ENCODE measurements around the gene HK2. TPM values are rescaled to one million over a fixed set of nuclear protein-coding genes. Genes with fewer than 3 reads are reported as not detected.
"Not testable (repeated sequence)": the region's sequence is repeated elsewhere in the genome, so short reads cannot be mapped to it uniquely, and the experiment has no call there.

HK2 gene
- total RNA-seq, result 10 to 100 TPM in 1 of 2 donors, 1 to 10 TPM in 1; 6.9 to 13.4 TPM

DNA sequence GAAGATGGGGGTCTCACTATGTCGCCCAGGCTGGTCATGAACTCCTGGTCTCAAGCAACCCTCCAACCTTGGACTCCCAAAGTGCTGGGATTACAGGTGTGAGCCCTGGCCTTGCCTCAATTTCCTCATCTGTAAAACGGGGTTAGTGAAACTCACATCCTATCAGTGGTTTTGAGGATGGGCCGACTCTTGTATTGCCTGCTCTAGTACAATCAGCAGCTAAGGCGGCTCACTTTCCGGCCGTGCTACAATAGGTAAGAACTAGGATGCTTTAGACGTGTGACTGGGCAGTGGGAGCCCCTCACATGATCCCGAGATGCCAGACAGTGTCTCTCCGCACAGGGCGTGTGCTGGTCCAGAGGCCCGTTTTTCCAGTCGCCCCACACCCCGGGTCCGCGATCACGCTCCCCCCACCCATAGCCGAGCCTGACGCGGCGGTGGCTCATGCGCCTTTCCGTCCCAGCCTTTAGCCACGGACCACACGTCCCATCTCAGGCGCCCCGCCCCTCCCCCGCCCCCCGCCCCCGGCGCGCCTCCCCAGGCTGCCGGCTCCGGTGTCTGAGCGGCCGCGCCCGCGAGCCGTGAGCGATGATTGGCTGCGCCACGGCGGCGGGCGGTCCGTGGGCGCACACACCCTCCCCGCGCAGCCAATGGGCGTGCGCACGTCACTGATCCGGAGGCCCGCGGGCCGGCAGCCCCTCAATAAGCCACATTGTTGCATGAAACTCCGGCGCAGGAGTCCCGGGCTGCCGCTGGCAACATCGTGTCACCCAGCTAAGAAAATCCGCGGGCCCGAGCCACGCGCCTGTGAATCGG lies at the start of gene HK2:
Gene HK2 (plus strand): TSS at position 710 of the 816 bp plus-strand sequence. CDS start 454 bp downstream, outside the sequence.
- peaks cover 10 to 28% of the 10 kb centered on the region in 2 donors for H3K4me1 ChIP-seq (ENCODE audit: control insufficient read depth in 1 of 2, low read depth in 2 of 2)
- DNase-seq (ENCODE audit: low spot score) (no peak), ATAC-seq (ENCODE audit: insufficient number of reproducible peaks, low FRiP score, low read depth) (peak; percentile 59)
- H3K36me3 ChIP-seq, result no peaks in the 10 kb centered on the region
- TF ChIP-seq, protein P1, sequence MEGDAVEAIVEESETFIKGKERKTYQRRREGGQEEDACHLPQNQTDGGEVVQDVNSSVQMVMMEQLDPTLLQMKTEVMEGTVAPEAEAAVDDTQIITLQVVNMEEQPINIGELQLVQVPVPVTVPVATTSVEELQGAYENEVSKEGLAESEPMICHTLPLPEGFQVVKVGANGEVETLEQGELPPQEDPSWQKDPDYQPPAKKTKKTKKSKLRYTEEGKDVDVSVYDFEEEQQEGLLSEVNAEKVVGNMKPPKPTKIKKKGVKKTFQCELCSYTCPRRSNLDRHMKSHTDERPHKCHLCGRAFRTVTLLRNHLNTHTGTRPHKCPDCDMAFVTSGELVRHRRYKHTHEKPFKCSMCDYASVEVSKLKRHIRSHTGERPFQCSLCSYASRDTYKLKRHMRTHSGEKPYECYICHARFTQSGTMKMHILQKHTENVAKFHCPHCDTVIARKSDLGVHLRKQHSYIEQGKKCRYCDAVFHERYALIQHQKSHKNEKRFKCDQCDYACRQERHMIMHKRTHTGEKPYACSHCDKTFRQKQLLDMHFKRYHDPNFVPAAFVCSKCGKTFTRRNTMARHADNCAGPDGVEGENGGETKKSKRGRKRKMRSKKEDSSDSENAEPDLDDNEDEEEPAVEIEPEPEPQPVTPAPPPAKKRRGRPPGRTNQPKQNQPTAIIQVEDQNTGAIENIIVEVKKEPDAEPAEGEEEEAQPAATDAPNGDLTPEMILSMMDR (IDR thresholded peaks at IDR 0.05), result no peak
- H3K27me3 ChIP-seq (replicated peaks; ENCODE audit: insufficient read depth), result no peaks in the 10 kb centered on the region
- peak within 1 kb of the TSS; percentile 79 to 86 for H3K27ac ChIP-seq
- no peaks in the 10 kb centered on the region for H3K9me3 ChIP-seq
- H3K4me3 ChIP-seq, result peak within 1 kb of the TSS; percentile 99

DNA sequence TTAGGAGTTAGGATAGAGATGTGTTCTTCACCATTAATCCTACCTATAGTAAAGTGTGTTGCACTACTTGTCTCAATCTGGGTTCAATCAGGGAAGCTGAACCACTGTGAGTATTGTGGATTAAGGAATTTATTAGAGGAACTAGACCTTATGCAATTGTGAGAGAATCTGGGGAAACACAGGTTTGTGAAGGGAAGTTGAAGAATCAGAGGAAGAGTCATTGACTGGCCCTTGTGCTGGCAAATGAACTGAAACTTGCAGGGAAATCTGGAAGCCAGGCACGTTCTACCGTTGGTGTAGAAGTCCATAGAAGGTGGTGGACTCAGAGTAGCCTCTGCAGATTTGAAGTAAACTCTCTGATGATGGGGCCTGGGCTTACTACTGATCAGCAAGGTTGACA lies 44.7 kb upstream of the HK2 start:
- ATAC-seq (ENCODE audit: insufficient number of reproducible peaks, low FRiP score, low read depth), result no peak
- Histone ChIP-seq H3K9me3 (no peaks in the 10 kb centered on the region), H3K4me1 (ENCODE audit: control insufficient read depth in 1 of 2, low read depth in 2 of 2) (no peaks in the 10 kb centered on the region), H3K27me3 (replicated peaks; ENCODE audit: insufficient read depth) (no peaks in the 10 kb centered on the region), H3K4me3 (no peak overlapping the region), H3K27ac (no peak overlapping the region), H3K36me3 (no peaks in the 10 kb centered on the region)
- TF ChIP-seq, protein P1 (IDR thresholded peaks at IDR 0.05), result no peak
- no peak for DNase-seq (ENCODE audit: low spot score)

DNA sequence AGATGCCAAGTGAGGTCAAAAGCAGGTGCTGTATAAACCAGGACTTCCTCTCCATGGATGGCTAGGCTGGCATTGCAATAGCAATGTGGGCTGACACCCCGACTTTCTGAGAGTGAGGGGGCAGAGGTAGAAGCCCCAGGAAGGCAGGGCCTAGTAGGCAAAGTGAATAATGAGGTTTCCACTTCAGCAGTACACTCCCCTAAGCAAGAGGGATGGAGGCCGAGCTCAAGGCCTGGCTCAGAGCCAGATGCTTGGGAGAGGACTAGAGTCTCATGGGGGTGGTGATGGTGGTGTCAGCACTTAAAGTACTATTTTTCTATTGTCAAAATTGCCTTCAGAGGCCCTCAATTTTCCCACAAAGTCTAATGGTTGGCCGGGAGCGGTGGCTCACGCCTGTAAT lies 41.6 kb upstream of the HK2 start:
- Histone ChIP-seq H3K36me3 (no peaks in the 10 kb centered on the region), H3K27ac (no peak overlapping the region), H3K4me3 (no peak overlapping the region), H3K9me3 (no peaks in the 10 kb centered on the region), H3K27me3 (replicated peaks; ENCODE audit: insufficient read depth) (no peaks in the 10 kb centered on the region), H3K4me1 (ENCODE audit: control insufficient read depth in 1 of 2, low read depth in 2 of 2) (no peaks in the 10 kb centered on the region)
- TF ChIP-seq, protein P1 (IDR thresholded peaks at IDR 0.05), result no peak
- DNase-seq (ENCODE audit: low spot score), result no peak
- ATAC-seq (ENCODE audit: insufficient number of reproducible peaks, low FRiP score, low read depth), result no peak

DNA sequence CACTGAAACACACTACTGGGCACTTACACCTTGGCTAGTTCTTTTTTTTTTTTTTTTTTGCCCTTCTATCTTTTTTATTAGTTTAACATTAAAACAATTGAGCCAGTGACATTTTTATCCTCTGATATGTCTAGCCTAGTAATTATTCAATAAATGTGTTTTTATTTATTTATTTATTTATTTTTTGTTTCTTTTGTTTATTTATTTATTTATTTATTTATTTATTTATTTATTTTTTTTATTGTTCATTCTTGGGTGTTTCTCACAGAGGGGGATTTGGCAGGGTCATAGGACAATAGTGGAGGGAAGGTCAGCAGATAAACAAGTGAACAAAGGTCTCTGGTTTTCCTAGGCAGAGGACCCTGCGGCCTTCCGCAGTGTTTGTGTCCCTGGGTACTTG lies 39.0 kb upstream of the HK2 start:
- H3K27ac ChIP-seq; H3K4me1 ChIP-seq (ENCODE audit: control insufficient read depth in 1 of 2, low read depth in 2 of 2); H3K9me3 ChIP-seq; H3K4me3 ChIP-seq; H3K27me3 ChIP-seq (replicated peaks; ENCODE audit: insufficient read depth); DNase-seq (ENCODE audit: low spot score); H3K36me3 ChIP-seq; ATAC-seq (ENCODE audit: insufficient number of reproducible peaks, low FRiP score, low read depth): not testable (repeated sequence)

DNA sequence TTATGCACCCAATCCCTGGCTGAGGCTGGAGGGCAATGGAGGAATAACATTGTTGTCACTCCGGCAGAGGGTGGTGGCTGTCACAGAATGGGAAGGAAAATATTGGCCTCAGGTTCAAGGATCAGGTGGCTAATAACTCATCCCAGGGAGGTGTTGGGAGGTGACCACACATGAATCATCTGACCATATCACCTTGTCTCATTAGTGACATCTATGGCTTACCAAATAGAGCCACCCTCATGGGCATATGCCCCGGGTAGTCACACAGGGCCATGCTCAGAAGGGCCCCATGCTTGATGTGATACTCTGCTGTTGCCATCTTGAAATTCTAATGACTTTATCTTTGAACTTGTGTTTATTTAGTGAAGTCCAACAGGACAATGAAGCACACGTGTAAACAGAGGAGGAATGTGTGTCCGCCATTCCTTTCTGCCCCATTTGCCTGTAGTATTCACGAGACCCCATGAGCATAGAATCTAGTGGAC lies 27.5 kb upstream of the HK2 start:
- Histone ChIP-seq H3K4me1 (ENCODE audit: control insufficient read depth in 1 of 2, low read depth in 2 of 2) (no peaks in the 10 kb centered on the region), H3K4me3 (no peak overlapping the region), H3K27me3 (replicated peaks; ENCODE audit: insufficient read depth) (no peaks in the 10 kb centered on the region), H3K9me3 (no peaks in the 10 kb centered on the region), H3K36me3 (no peaks in the 10 kb centered on the region), H3K27ac (no peak overlapping the region)
- TF ChIP-seq, protein P1 (IDR thresholded peaks at IDR 0.05), result no peak
- ATAC-seq (ENCODE audit: insufficient number of reproducible peaks, low FRiP score, low read depth), result no peak
- DNase-seq (ENCODE audit: low spot score), result no peak
